K562 (cell line): ENCODE data around the gene DNAJB6. TPM values are rescaled to one million over a fixed set of nuclear protein-coding genes. Genes with fewer than 3 reads are reported as not detected.
A peak's percentile ranks its signal among the peaks of the same experiment; 100 is the strongest.

ENCODE experiments used
- CAMTA2 ChIP-seq: fragments of 250-450 bp; sonication (Bioruptor Pico); conservative IDR thresholded peaks from 2 replicates; pipeline ENCODE4 v1.5.1; 2022
- CBX5 ChIP-seq: IDR thresholded peaks from 2 replicates; pipeline ENCODE4 v1.6.1; 2014; ENCODE audit warnings: low read depth, borderline replicate concordance
- CEBPB ChIP-seq: fragments of 450-650 bp; IDR thresholded peaks from 2 replicates; pipeline ENCODE4 v1.6.1; 2016; ENCODE audit warnings: missing genetic modification characterization, missing compliant biosample characterization
- ETV6 ChIP-seq, 3 experiments: fragments of 150-350 bp in 1 of 3; sonication (generic) in 1 of 3; formaldehyde crosslinking in 1 of 3; IDR thresholded peaks; 2 replicates each; pipeline versions ENCODE4 v1.6.1 to v1.8.0; 2014 to 2022; ENCODE audit warnings: borderline replicate concordance in 2 of 3, low read depth in 2 of 3, antibody characterized with exemption in 1 of 3, low read length in 1 of 3, mild to moderate bottlenecking in 1 of 3, missing genetic modification reagents in 1 of 3
- FIP1L1 ChIP-seq: fragments of 200-400 bp; formaldehyde crosslinking; IDR thresholded peaks from 2 replicates; pipeline ENCODE4 v1.6.1; 2018; ENCODE audit warnings: mild to moderate bottlenecking, low read depth, low read length; ENCODE audit not compliant: poor library complexity, severe bottlenecking
- IRF2 ChIP-seq: sonication (generic); formaldehyde crosslinking; IDR thresholded peaks from 2 replicates; pipeline ENCODE4 v1.8.1; 2022; ENCODE audit warnings: mild to moderate bottlenecking, missing genetic modification reagents
- NR3C1 ChIP-seq: sonication (generic); formaldehyde crosslinking; IDR thresholded peaks from 2 replicates; pipeline ENCODE4 v1.8.1; 2022; ENCODE audit warnings: missing genetic modification reagents
- PREB ChIP-seq: sonication (generic); formaldehyde crosslinking; IDR thresholded peaks from 2 replicates; pipeline ENCODE4 v1.8.1; 2023; ENCODE audit warnings: mild to moderate bottlenecking, missing genetic modification reagents
- RBM34 ChIP-seq: fragments of 200-400 bp; formaldehyde crosslinking; IDR thresholded peaks from 2 replicates; pipeline ENCODE4 v1.6.1; 2018; ENCODE audit warnings: low read length, borderline replicate concordance; ENCODE audit not compliant: insufficient read depth
- SAFB2 ChIP-seq: fragments of 200-400 bp; formaldehyde crosslinking; IDR thresholded peaks from 2 replicates; pipeline ENCODE4 v1.6.1; 2018; ENCODE audit warnings: borderline replicate concordance, low read length, low read depth, moderate library complexity; ENCODE audit not compliant: severe bottlenecking
- TFAM ChIP-seq: fragments of 250-450 bp; sonication (Bioruptor Pico); conservative IDR thresholded peaks from 2 replicates; pipeline ENCODE4 v1.5.0; 2021; ENCODE audit warnings: mild to moderate bottlenecking, moderate library complexity
- THRAP3 ChIP-seq: fragments of 450-650 bp; IDR thresholded peaks from 2 replicates; pipeline ENCODE4 v1.6.1; 2016; ENCODE audit warnings: mild to moderate bottlenecking, inconsistent platforms, borderline replicate concordance
- TOE1 ChIP-seq, 2 experiments: fragments of 450-650 bp in 1 of 2; sonication (generic) in 1 of 2; formaldehyde crosslinking in 1 of 2; IDR thresholded peaks; 2 replicates each; pipeline versions ENCODE4 v1.7.1 to v1.8.0; 2016 to 2022; ENCODE audit warnings: borderline replicate concordance in 2 of 2, mild to moderate bottlenecking in 2 of 2, antibody characterized with exemption in 1 of 2, inconsistent platforms in 1 of 2, low read depth in 1 of 2, missing genetic modification reagents in 1 of 2, moderate library complexity in 1 of 2
- ZBTB49 ChIP-seq: sonication (generic); formaldehyde crosslinking; IDR thresholded peaks from 2 replicates; pipeline ENCODE4 v1.8.0; 2022; ENCODE audit warnings: missing genetic modification reagents, mild to moderate bottlenecking, borderline replicate concordance
- ZNF121 ChIP-seq: sonication (generic); formaldehyde crosslinking; conservative IDR thresholded peaks from 2 replicates; pipeline ENCODE4 v1.8.0; 2022; ENCODE audit warnings: missing genetic modification reagents
- polyA plus RNA-seq, 8 experiments: library from polyadenylated mRNA; depleted of rRNA in 4 of 8; stranded (reverse) in 5 of 8; unstranded in 3 of 8; fragments of >200 nt; fragmentation: Nextera tagmentation in 2 of 8; fragmentation: Illumina TruSeq in 1 of 8; extraction: Ambion mirVana in 2 of 8; extraction: Trizol in 1 of 8; gene quantifications; 2 replicates each; pipeline versions ENCODE4 v1.2.1 to v1.2.3, GENCODE V29; 2011 to 2014; ENCODE audit warnings: inconsistent platforms in 1 of 8, missing spikeins in 1 of 8
- total RNA-seq, 7 experiments: library from RNA; depleted of rRNA in 6 of 7; stranded (reverse); fragments of >200 nt in 6 of 7; fragmentation: Illumina TruSeq in 2 of 7; extraction: Trizol in 2 of 7; gene quantifications; 2 replicates each; pipeline versions ENCODE4 v1.2.1 to v1.2.3, GENCODE V29; 2011 to 2021; ENCODE audit warnings: low replicate concordance in 1 of 7

Gene DNAJB6
- total and polyA plus RNA-seq, 9 of the 15 experiments (the other 6 are each of a cell fraction or from before 2014, with no cell fraction given), result 84.5 to 158 (median 135) TPM

GRCh38 chr7:157402911-157403534 lies 66.2 kb downstream of the DNAJB6 start (continued):
- TF ChIP-seq ZBTB49 (CRISPR knock-in tag), result no peak
- no peak for TF ChIP-seq ETV6 (IDR thresholded peaks at IDR 0.05; ENCODE audit: borderline replicate concordance in 1 of 2, low read depth in 2 of 2, low read length in 1 of 2)
- no peak for TF ChIP-seq ETV6 (CRISPR knock-in tag; IDR thresholded peaks at IDR 0.05; ENCODE audit: borderline replicate concordance)
- TF ChIP-seq SAFB2, result no peak
- no peak for TF ChIP-seq CBX5
- no peak for TF ChIP-seq PREB (CRISPR knock-in tag)
- TF ChIP-seq THRAP3, result no peak
- TF ChIP-seq TOE1 (IDR thresholded peaks at IDR 0.05; ENCODE audit: borderline replicate concordance), result peak; percentile 24; the same call in 1 of the 2 replicates
- no peak for TF ChIP-seq TOE1 (CRISPR knock-in tag; IDR thresholded peaks at IDR 0.05; ENCODE audit: borderline replicate concordance, low read depth)
- no peak for TF ChIP-seq RBM34
- TF ChIP-seq CEBPB (tag), result no peak
- TF ChIP-seq NR3C1 (CRISPR knock-in tag), result no peak
- no peak for TF ChIP-seq FIP1L1
- TF ChIP-seq IRF2 (CRISPR knock-in tag), result no peak
- no peak for TF ChIP-seq CAMTA2
- no peak for TF ChIP-seq TFAM (CRISPR knock-in tag)
- no peak for TF ChIP-seq ZNF121 (CRISPR knock-in tag)
